Endothelial cell of umbilical vein (primary cell): ENCODE measurements around the gene TAF4B. TPM values are rescaled to one million over a fixed set of nuclear protein-coding genes. Genes with fewer than 3 reads are reported as not detected.

Experiments
- BruUV-seq: library from RNA; stranded (reverse); fragments of 400-500 nt; replicated peaks from 2 replicates; lab custom pipeline; 2021; lab: Mats Ljungman, UMichigan
- CTCF ChIA-PET: fragments of 300-600, 350-600 bp; sonication (Branson Sonifier 250); formaldehyde crosslinking; loops from one replicate; lab custom pipeline; 2021; ENCODE audit warnings: antibody characterized with exemption, inconsistent platforms; lab: Charles Lee
- POLR2A ChIA-PET: fragments of 300-600, 350-600 bp; sonication (Branson Sonifier 250); formaldehyde crosslinking; loops from one replicate; lab custom pipeline; 2021; ENCODE audit warnings: antibody characterized with exemption, inconsistent platforms; lab: Charles Lee
- DNase-seq: peaks from one replicate; pipeline ENCODE4 v3.0.0-alpha.2; 2011; ENCODE audit warnings: low read depth, low spot score
- FAIRE-seq: peaks from 2 replicates; lab custom pipeline; 2011; peaks lifted over from hg19 to GRCh38; lab: Jason Lieb, UNC
- H2AFZ ChIP-seq: 2 replicates; pipeline ENCODE4 v1.6.0; 2012; ENCODE audit warnings: low read depth, low read length, control low read depth, inconsistent platforms
- H3K27ac ChIP-seq: 2 replicates; pipeline ENCODE4 v1.5.1; 2011; ENCODE audit warnings: low read depth, mild to moderate bottlenecking, control low read depth, low read length, moderate library complexity; ENCODE audit not compliant: insufficient read depth
- H3K27me3 ChIP-seq, 2 experiments: 2 replicates each; pipeline versions ENCODE4 v1.6.0 to v1.6.1; 2011; ENCODE audit warnings: low read length in 2 of 2, mixed read lengths in 1 of 2; ENCODE audit not compliant: control insufficient read depth in 2 of 2, insufficient read depth in 2 of 2
- H3K36me3 ChIP-seq, 2 experiments: 2 replicates in 1 of 2; 3 replicates in 1 of 2; pipeline ENCODE4 v1.5.1; 2011; ENCODE audit warnings: low read length in 2 of 2, mild to moderate bottlenecking in 1 of 2, moderate library complexity in 1 of 2; ENCODE audit not compliant: control insufficient read depth in 2 of 2, insufficient read depth in 2 of 2; ENCODE audit errors: extremely low read depth in 1 of 2
- H3K4me1 ChIP-seq: 3 replicates; pipeline ENCODE4 v1.5.1; 2011; ENCODE audit warnings: mild to moderate bottlenecking, low read length; ENCODE audit not compliant: control insufficient read depth, insufficient read depth; ENCODE audit errors: extremely low read depth
- H3K4me2 ChIP-seq: 2 replicates; pipeline ENCODE4 v1.6.1; 2011; ENCODE audit warnings: low read length, control low read depth, mixed read lengths; ENCODE audit not compliant: insufficient read depth
- H3K4me3 ChIP-seq, 3 experiments: fragments of 200-600 bp in 1 of 3; sonication (generic), shearing (Covaris generic) in 1 of 3; replicated peaks in 1 of 3; 2 replicates each; pipeline ENCODE4 v1.5.1; 2011 to 2016; ENCODE audit warnings: control low read depth in 3 of 3, low read length in 3 of 3, mild to moderate bottlenecking in 2 of 3, inconsistent platforms in 1 of 3, low read depth in 1 of 3, moderate library complexity in 1 of 3; ENCODE audit not compliant: insufficient read depth in 1 of 3
- H3K79me2 ChIP-seq: 2 replicates; pipeline ENCODE4 v1.6.0; 2012; ENCODE audit warnings: low read length, inconsistent platforms; ENCODE audit not compliant: control insufficient read depth, insufficient read depth
- H3K9ac ChIP-seq: replicated peaks from 2 replicates; pipeline ENCODE3; 2011; ENCODE audit warnings: low read length, control low read depth; ENCODE audit not compliant: insufficient read depth; ENCODE audit errors: extremely low read depth
- H3K9me1 ChIP-seq: replicated peaks from 3 replicates; pipeline ENCODE4 v1.6.0; 2011; ENCODE audit warnings: mild to moderate bottlenecking, low read length; ENCODE audit not compliant: control insufficient read depth, insufficient read depth; ENCODE audit errors: extremely low read depth
- H3K9me3 ChIP-seq: replicated peaks from 2 replicates; pipeline ENCODE4 v1.5.1; 2012; ENCODE audit warnings: low read length, inconsistent platforms; ENCODE audit not compliant: control insufficient read depth, insufficient read depth
- H4K20me1 ChIP-seq: replicated peaks from 2 replicates; pipeline ENCODE3; 2011; ENCODE audit warnings: mild to moderate bottlenecking, low read length; ENCODE audit not compliant: control insufficient read depth, insufficient read depth; ENCODE audit errors: extremely low read depth
- EZH2 ChIP-seq: IDR thresholded peaks from 2 replicates; pipeline ENCODE4 v1.6.1; 2012; ENCODE audit warnings: borderline replicate concordance, low read depth, mild to moderate bottlenecking, moderate library complexity, low read length, inconsistent platforms; ENCODE audit not compliant: severe bottlenecking
- FOS ChIP-seq: IDR thresholded peaks from 2 replicates; pipeline ENCODE4 v1.6.1; 2011; ENCODE audit warnings: mild to moderate bottlenecking, low read length, moderate library complexity, borderline replicate concordance; ENCODE audit not compliant: insufficient read depth
- GATA2 ChIP-seq: IDR thresholded peaks from 2 replicates; pipeline ENCODE4 v1.7.0; 2011; ENCODE audit warnings: low read depth, mild to moderate bottlenecking, moderate library complexity, mixed read lengths, low read length; ENCODE audit not compliant: insufficient read length, insufficient read depth
- JUN ChIP-seq: IDR thresholded peaks from 2 replicates; pipeline ENCODE4 v1.6.1; 2011; ENCODE audit warnings: borderline replicate concordance, low read depth; ENCODE audit not compliant: insufficient read length, insufficient read depth
- MYC ChIP-seq: IDR thresholded peaks from one replicate; pipeline ENCODE4 v1.6.1; 2011; ENCODE audit warnings: mild to moderate bottlenecking, low read depth, low read length
- POLR2A ChIP-seq: IDR thresholded peaks from 2 replicates; pipeline ENCODE4 v1.6.1; 2012; ENCODE audit warnings: low read depth, mild to moderate bottlenecking, control low read depth, low read length
- POLR2AphosphoS5 ChIP-seq: IDR thresholded peaks from 2 replicates; pipeline ENCODE4 v1.6.1; 2012; ENCODE audit warnings: low read depth, mild to moderate bottlenecking, control low read depth, low read length, moderate library complexity; ENCODE audit not compliant: insufficient read depth
- dilution Hi-C: fragments of 300-500 bp; cut with MboI; formaldehyde crosslinking; loops from one replicate; pipeline ENCODE4 v1.15.0; 2019; ENCODE audit warnings: low sequenced_read_pairs; ENCODE audit not compliant: extremely low pct_ligation_motif_present
- intact Hi-C: fragments of 100-400 bp; cut with micrococcal nuclease; formaldehyde crosslinking; loops from one replicate; pipeline ENCODE4 v1.10.0; 2022
- polyA plus RNA-seq, 4 experiments: library from polyadenylated mRNA; depleted of rRNA in 3 of 4; stranded (reverse) in 3 of 4; unstranded in 1 of 4; fragments of >200 nt; gene quantifications; 2 replicates each; pipeline versions ENCODE4 v1.2.1 to v1.2.3, GENCODE V29; 2011 to 2012; ENCODE audit warnings: missing spikeins in 1 of 4
- total RNA-seq: library from RNA; stranded (reverse); gene quantifications from 2 replicates; pipeline ENCODE4 v1.2.3, GENCODE V29; 2021
- TF ChIP-seq, protein P1 (sequence below), 2 donors: IDR thresholded peaks; 1 replicate in 1 of 2; 2 replicates in 1 of 2; pipeline ENCODE4 v1.5.1; 2011; ENCODE audit warnings: low read length in 2 of 2, mild to moderate bottlenecking in 2 of 2, moderate library complexity in 2 of 2, control low read depth in 1 of 2, inconsistent platforms in 1 of 2, low read depth in 1 of 2; ENCODE audit not compliant: insufficient read depth in 1 of 2; ENCODE audit errors: extremely low read depth in 1 of 2
- TF ChIP-seq, protein P2 (sequence below): IDR thresholded peaks from 2 replicates; pipeline ENCODE4 v1.6.1; 2011; ENCODE audit not compliant: insufficient read depth, insufficient read length

Gene TAF4B
- total and polyA plus RNA-seq, 2 donors (not counting 3 experiments of a cell fraction or from before 2014, with no cell fraction given): 0.47 to 2.0 TPM

DNA sequence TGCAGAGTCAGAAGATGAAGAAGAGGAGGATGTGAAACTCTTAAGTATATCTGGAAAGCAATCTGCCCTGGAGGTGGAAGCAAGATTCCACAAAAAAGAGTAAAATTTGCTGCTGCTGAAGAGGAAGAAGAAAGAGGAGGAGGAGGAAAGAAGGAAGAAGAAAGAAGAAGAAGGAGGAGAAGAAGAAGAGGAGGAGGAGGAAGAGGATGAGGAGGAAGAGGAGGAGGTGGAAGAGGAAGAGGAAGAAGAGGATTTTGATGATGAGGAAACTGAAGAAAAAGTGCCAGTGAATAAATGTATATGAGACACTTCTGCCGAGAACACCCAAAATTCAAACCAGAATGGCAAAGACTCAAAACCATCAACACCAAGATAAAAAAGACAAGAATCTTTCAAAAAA lies 20.9 kb upstream of the TAF4B start:
- dilution Hi-C loops (no loop called here), intact Hi-C loops (no loop called here)
- Histone ChIP-seq H3K9me3 (no peaks in the 10 kb centered on the region), H2AFZ (no peak overlapping the region), H3K4me3 (no peak overlapping the region), H3K4me1 (no peaks in the 10 kb centered on the region), H3K27ac (no peak overlapping the region), H3K36me3 (no peaks in the 10 kb centered on the region), H4K20me1 (no peaks in the 10 kb centered on the region), H3K27me3 (no peaks in the 10 kb centered on the region), H3K9me1 (no peaks in the 10 kb centered on the region), H3K4me2 (no peak overlapping the region), H3K9ac (no peak overlapping the region), H3K79me2 (no peaks in the 10 kb centered on the region)
- BruUV-seq: no TSS peak
- DNase-seq (no peak), FAIRE-seq (no peak)
- TF ChIP-seq POLR2A: no peak
- no peak for TF ChIP-seq JUN
- no peak for TF ChIP-seq POLR2AphosphoS5
- TF ChIP-seq GATA2: no peak
- TF ChIP-seq FOS: no peak
- TF ChIP-seq, protein P1, sequence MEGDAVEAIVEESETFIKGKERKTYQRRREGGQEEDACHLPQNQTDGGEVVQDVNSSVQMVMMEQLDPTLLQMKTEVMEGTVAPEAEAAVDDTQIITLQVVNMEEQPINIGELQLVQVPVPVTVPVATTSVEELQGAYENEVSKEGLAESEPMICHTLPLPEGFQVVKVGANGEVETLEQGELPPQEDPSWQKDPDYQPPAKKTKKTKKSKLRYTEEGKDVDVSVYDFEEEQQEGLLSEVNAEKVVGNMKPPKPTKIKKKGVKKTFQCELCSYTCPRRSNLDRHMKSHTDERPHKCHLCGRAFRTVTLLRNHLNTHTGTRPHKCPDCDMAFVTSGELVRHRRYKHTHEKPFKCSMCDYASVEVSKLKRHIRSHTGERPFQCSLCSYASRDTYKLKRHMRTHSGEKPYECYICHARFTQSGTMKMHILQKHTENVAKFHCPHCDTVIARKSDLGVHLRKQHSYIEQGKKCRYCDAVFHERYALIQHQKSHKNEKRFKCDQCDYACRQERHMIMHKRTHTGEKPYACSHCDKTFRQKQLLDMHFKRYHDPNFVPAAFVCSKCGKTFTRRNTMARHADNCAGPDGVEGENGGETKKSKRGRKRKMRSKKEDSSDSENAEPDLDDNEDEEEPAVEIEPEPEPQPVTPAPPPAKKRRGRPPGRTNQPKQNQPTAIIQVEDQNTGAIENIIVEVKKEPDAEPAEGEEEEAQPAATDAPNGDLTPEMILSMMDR (IDR thresholded peaks at IDR 0.05; ENCODE audit: extremely low read depth in 1 of 2, insufficient read depth in 1 of 2, low read depth in 1 of 2, low read length in 2 of 2): no peak
- no peak for TF ChIP-seq EZH2
- TF ChIP-seq, protein P2, sequence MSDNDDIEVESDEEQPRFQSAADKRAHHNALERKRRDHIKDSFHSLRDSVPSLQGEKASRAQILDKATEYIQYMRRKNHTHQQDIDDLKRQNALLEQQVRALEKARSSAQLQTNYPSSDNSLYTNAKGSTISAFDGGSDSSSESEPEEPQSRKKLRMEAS: no peak
- no peak for TF ChIP-seq MYC
- ChIA-PET POLR2A (no interaction called here), CTCF (no interaction called here)
